Measurements from ENCODE around the gene CRLF1. TPM values are rescaled to one million over a fixed set of nuclear protein-coding genes. Genes with fewer than 3 reads are reported as not detected.

CRLF1 gene
- total RNA-seq, 1 experiment from 2014 or later, result 19.4 TPM

GRCh38 chr19:18557411-18558201, 49.0 kb downstream of the CRLF1 start, which contains the start of gene KXD1:
Gene KXD1, plus strand, starts transcription at chr19:18557870. Its CDS starts 4,187 bp downstream, at chr19:18562057.
- peak; percentile 99 for DNase-seq (ENCODE audit: low spot score)

GRCh38 chr19:18551631-18552030, 55.0 kb downstream of the CRLF1 start:
- no peak for DNase-seq (ENCODE audit: low spot score)

- peak; percentile 56 for DNase-seq (ENCODE audit: low spot score)
These were observed 62.7 kb downstream of the CRLF1 start for GRCh38 chr19:18543814-18544475.

Other genes with a start within 250 kb of the CRLF1 start
- 376 and 378 TPM in 2 replicates for gene GDF15, start 220.6 kb downstream of the CRLF1 start, total RNA-seq (2014; rRNA removed; shearing (Covaris generic))
- 0.06 and 0.35 TPM in 2 replicates for gene LRRC25, start 209.2 kb downstream of the CRLF1 start, total RNA-seq (2014; rRNA removed; shearing (Covaris generic))
- gene SSBP4, start 187.4 kb downstream of the CRLF1 start, total RNA-seq (2014; rRNA removed; shearing (Covaris generic)), result 44.6 and 60.9 TPM in 2 replicates
- 0.33 and 0.45 TPM in 2 replicates for gene ISYNA1, start 168.7 kb downstream of the CRLF1 start, total RNA-seq (2014; rRNA removed; shearing (Covaris generic))
- gene ELL, start 84.7 kb downstream of the CRLF1 start, total RNA-seq (2014; rRNA removed; shearing (Covaris generic)), result 4.9 and 5.8 TPM in 2 replicates
- gene FKBP8, start 63.2 kb downstream of the CRLF1 start, total RNA-seq (2014; rRNA removed; shearing (Covaris generic)), result 145 and 185 TPM in 2 replicates
- gene KXD1, start 48.9 kb downstream of the CRLF1 start, total RNA-seq (2014; rRNA removed; shearing (Covaris generic)), result 139 and 150 TPM in 2 replicates
- gene UBA52, start 34.9 kb downstream of the CRLF1 start, total RNA-seq (2014; rRNA removed; shearing (Covaris generic)), result 2,104 and 2,108 TPM in 2 replicates
- gene REX1BD, start 18.0 kb downstream of the CRLF1 start, total RNA-seq (2014; rRNA removed; shearing (Covaris generic)), result 107 and 159 TPM in 2 replicates
- 1.2 and 3.2 TPM in 2 replicates for gene TMEM59L, start 6.1 kb upstream of the CRLF1 start, total RNA-seq (2014; rRNA removed; shearing (Covaris generic))
- 2.3 and 5.7 TPM in 2 replicates for gene KLHL26, start 30.2 kb upstream of the CRLF1 start, total RNA-seq (2014; rRNA removed; shearing (Covaris generic))
- gene CRTC1, start 76.9 kb upstream of the CRLF1 start, total RNA-seq (2014; rRNA removed; shearing (Covaris generic)), result 2.3 and 2.6 TPM in 2 replicates
- gene COMP, start 184.5 kb upstream of the CRLF1 start, total RNA-seq (2014; rRNA removed; shearing (Covaris generic)), result 0.08 TPM in 1 of 2 replicates, not detected in the other
- gene UPF1, start 225.2 kb upstream of the CRLF1 start, total RNA-seq (2014; rRNA removed; shearing (Covaris generic)), result 33.8 and 46.2 TPM in 2 replicates